K562 (cell line): ENCODE results near the gene CRABP1. TPM values are rescaled to one million over a fixed set of nuclear protein-coding genes. Genes with fewer than 3 reads are reported as not detected.

Experiments used
- ATAC-seq: fragments of 200-7000 bp; cut with Tn5 transposase; 3 replicates; pipeline ENCODE4 v1.9.1; 2020; ENCODE audit warnings: moderate library complexity
- BruUV-seq: library from RNA; stranded (reverse); fragments of 400-500 nt; replicated peaks from 2 replicates; lab custom pipeline; 2021; lab: Mats Ljungman, UMichigan
- CTCF ChIA-PET: fragments of 300-600 bp; formaldehyde crosslinking; extraction: SDS; loops from one replicate; lab custom pipeline; 2021; ENCODE audit warnings: low intra/inter-chr PET ratio; lab: Yijun Ruan, JAX
- POLR2A ChIA-PET: fragments of 300-600, 350-650 bp; sonication (Branson Sonifier 250); formaldehyde crosslinking; extraction: SDS; loops from one replicate; lab custom pipeline; 2021; ENCODE audit warnings: antibody characterized with exemption, inconsistent platforms; lab: Yijun Ruan, JAX
- DNase-seq, 4 experiments: peaks; one replicate each; pipeline versions ENCODE4 v3.0.0 to v3.0.0-alpha.2; 2011 to 2018; ENCODE audit warnings: low spot score in 3 of 4, mixed read lengths in 3 of 4; ENCODE audit errors: extremely low read depth in 1 of 4
- FAIRE-seq: peaks from 2 replicates; lab custom pipeline; 2011; peaks lifted over from hg19 to GRCh38; lab: Jason Lieb, UNC
- H2AFZ ChIP-seq: 2 replicates; pipeline ENCODE4 v1.6.0; 2011; ENCODE audit warnings: low read depth, low read length, control low read depth, inconsistent platforms
- H3K27ac ChIP-seq: fragments of 200-600 bp; 3 replicates; pipeline ENCODE4 v1.8.0; 2011; ENCODE audit warnings: low read depth, mild to moderate bottlenecking, control low read depth, inconsistent platforms, low read length, moderate library complexity, mixed read lengths; ENCODE audit errors: extremely low read depth
- H3K27me3 ChIP-seq, 2 experiments: fragments of 300-600 bp in 1 of 2; 2 replicates in 1 of 2; 3 replicates in 1 of 2; pipeline versions ENCODE4 v1.6.0 to v1.8.0; 2011; ENCODE audit warnings: inconsistent platforms in 2 of 2, low read length in 2 of 2, mild to moderate bottlenecking in 1 of 2, mixed read lengths in 1 of 2, moderate library complexity in 1 of 2; ENCODE audit not compliant: control insufficient read depth in 2 of 2, insufficient read depth in 2 of 2
- H3K36me3 ChIP-seq: fragments of 300-600 bp; 3 replicates; pipeline ENCODE4 v1.8.0; 2011; ENCODE audit warnings: mild to moderate bottlenecking, low read length, inconsistent platforms; ENCODE audit not compliant: control insufficient read depth, insufficient read depth
- H3K4me1 ChIP-seq, 2 experiments: fragments of 200-600 bp in 1 of 2; replicated peaks in 1 of 2; 2 replicates in 1 of 2; 3 replicates in 1 of 2; pipeline versions ENCODE4 v1.5.1 to v1.8.0; 2011; ENCODE audit warnings: inconsistent platforms in 2 of 2, low read length in 2 of 2, mild to moderate bottlenecking in 1 of 2, mixed read lengths in 1 of 2, moderate library complexity in 1 of 2; ENCODE audit not compliant: control insufficient read depth in 2 of 2, insufficient read depth in 2 of 2
- H3K4me2 ChIP-seq: 2 replicates; pipeline ENCODE4 v1.6.1; 2011; ENCODE audit warnings: low read length, control low read depth, inconsistent platforms, mixed read lengths; ENCODE audit not compliant: insufficient read depth
- H3K4me3 ChIP-seq: fragments of 200-600 bp; sonication (generic), shearing (Covaris generic); 2 replicates; pipeline ENCODE4 v1.5.1; 2016; ENCODE audit warnings: control low read depth, inconsistent platforms
- H3K79me2 ChIP-seq: fragments of 200-600 bp; 3 replicates; pipeline ENCODE4 v1.8.0; 2011; ENCODE audit warnings: low read length, inconsistent platforms; ENCODE audit not compliant: control insufficient read depth, insufficient read depth
- H3K9ac ChIP-seq, 2 experiments: 2 replicates each; pipeline versions ENCODE4 v1.6.0 to v1.6.1; 2011; ENCODE audit warnings: low read depth in 2 of 2, low read length in 2 of 2, control low read depth in 1 of 2, inconsistent platforms in 1 of 2, mild to moderate bottlenecking in 1 of 2, mixed read lengths in 1 of 2; ENCODE audit not compliant: insufficient read depth in 1 of 2
- H3K9me1 ChIP-seq: one replicate; pipeline ENCODE4 v1.6.0; 2011; ENCODE audit warnings: inconsistent platforms, mild to moderate bottlenecking, low read length, moderate library complexity; ENCODE audit not compliant: control insufficient read depth, insufficient read depth
- H3K9me3 ChIP-seq: replicated peaks from 2 replicates; pipeline ENCODE4 v1.5.1; 2011; ENCODE audit warnings: low read depth, low read length, inconsistent platforms; ENCODE audit not compliant: control insufficient read depth, insufficient read depth
- H4K20me1 ChIP-seq: replicated peaks from 2 replicates; pipeline ENCODE4 v1.6.1; 2011; ENCODE audit warnings: low read length, inconsistent platforms, mixed read lengths; ENCODE audit not compliant: control insufficient read depth, insufficient read depth
- ESRRA ChIP-seq: fragments of 450-650 bp; IDR thresholded peaks from 2 replicates; pipeline ENCODE4 v1.6.1; 2014; ENCODE audit warnings: low read depth, mild to moderate bottlenecking, moderate library complexity, borderline replicate concordance
- ESRRB ChIP-seq: fragments of 250-450 bp; sonication (Bioruptor Pico); IDR thresholded peaks from 2 replicates; pipeline ENCODE4 v1.5.0; 2020; ENCODE audit warnings: mild to moderate bottlenecking, moderate library complexity, borderline replicate concordance
- FOXJ3 ChIP-seq: sonication (generic); formaldehyde crosslinking; IDR thresholded peaks from 2 replicates; pipeline ENCODE4 v1.4.0; 2020; ENCODE audit warnings: mild to moderate bottlenecking, missing genetic modification reagents
- NFYB ChIP-seq: IDR thresholded peaks from 2 replicates; pipeline ENCODE4 v1.6.1; 2011; ENCODE audit warnings: mild to moderate bottlenecking, moderate library complexity; ENCODE audit not compliant: insufficient read length; ENCODE audit errors: extremely low read depth
- SREBF1 ChIP-seq: fragments of 150-350 bp; IDR thresholded peaks from 2 replicates; pipeline ENCODE4 v1.6.1; 2014; ENCODE audit warnings: antibody characterized with exemption, low read depth, low read length, borderline replicate concordance
- ZKSCAN3 ChIP-seq: fragments of 250-450 bp; sonication (Bioruptor Pico); IDR thresholded peaks from 2 replicates; pipeline ENCODE4 v1.4.0; 2020
- ZNF384 ChIP-seq: IDR thresholded peaks from 2 replicates; pipeline ENCODE4 v1.6.1; 2012; ENCODE audit warnings: low read depth, low read length, improper control_type of control experiment
- WGBS: fragments of 100-300 bp; shearing (Covaris generic); methylation state at CpG from one replicate; pipeline ENCODE4 v1.1.6; 2016; ENCODE audit warnings: low coverage, mixed read lengths; ENCODE audit not compliant: insufficient coverage; ENCODE audit errors: missing lambda C conversion rate; 5-methylcytosine and 5-hydroxymethylcytosine counted together
- in situ Hi-C: fragments of 300-500 bp; cut with MboI; formaldehyde crosslinking; loops from 4 replicates; pipeline ENCODE4 v1.15.0; 2018; ENCODE audit warnings: inconsistent platforms, mixed read lengths
- intact Hi-C: fragments of 100-400 bp; cut with micrococcal nuclease; formaldehyde crosslinking; loops from 2 replicates; pipeline ENCODE4 v1.14.2; 2022
- polyA plus RNA-seq, 8 experiments: library from polyadenylated mRNA; depleted of rRNA in 4 of 8; stranded (reverse) in 5 of 8; unstranded in 3 of 8; fragments of >200 nt; fragmentation: Nextera tagmentation in 2 of 8; fragmentation: Illumina TruSeq in 1 of 8; extraction: Ambion mirVana in 2 of 8; extraction: Trizol in 1 of 8; gene quantifications; 2 replicates each; pipeline versions ENCODE4 v1.2.1 to v1.2.3, GENCODE V29; 2011 to 2014; ENCODE audit warnings: inconsistent platforms in 1 of 8, missing spikeins in 1 of 8
- total RNA-seq, 7 experiments: library from RNA; depleted of rRNA in 6 of 7; stranded (reverse); fragments of >200 nt in 6 of 7; fragmentation: Illumina TruSeq in 2 of 7; extraction: Trizol in 2 of 7; gene quantifications; 2 replicates each; pipeline versions ENCODE4 v1.2.1 to v1.2.3, GENCODE V29; 2011 to 2021; ENCODE audit warnings: low replicate concordance in 1 of 7
- TF ChIP-seq, protein P1 (sequence below): IDR thresholded peaks from 2 replicates; pipeline ENCODE4 v1.6.1; 2011; ENCODE audit not compliant: insufficient read length; ENCODE audit errors: extremely low read depth

The CRABP1 gene
- total and polyA plus RNA-seq, 9 of the 15 experiments (the other 6 are each of a cell fraction or from before 2014, with no cell fraction given): 0.60 TPM; not detected in 8

DNA sequence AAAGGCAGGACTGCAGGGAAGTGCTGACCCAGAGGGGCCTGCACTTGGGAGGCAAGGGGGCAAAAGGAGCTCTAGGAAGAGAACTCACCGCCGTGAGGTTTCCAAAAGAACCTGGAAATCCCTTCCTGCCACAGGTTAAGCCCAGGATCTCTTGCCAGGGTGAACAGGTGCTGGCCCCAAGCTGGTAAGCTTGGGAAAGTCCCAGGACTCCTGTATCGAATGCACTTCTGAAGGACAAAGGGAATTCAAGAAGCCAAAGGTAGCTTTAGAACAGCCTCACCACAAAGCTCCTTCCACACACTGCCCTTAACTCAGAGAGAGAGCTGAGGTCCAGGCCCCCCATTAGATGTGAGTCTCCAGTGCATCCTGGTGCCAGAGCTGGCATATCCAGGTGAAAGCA lies 28.9 kb upstream of the CRABP1 start:
- FAIRE-seq: no peak
- Histone ChIP-seq H4K20me1 (no peaks in the 10 kb centered on the region), H2AFZ (no peak overlapping the region), H3K9ac (no peak overlapping the region), H3K27ac (no peak overlapping the region), H3K9me1 (peaks cover under 1% of the 10 kb centered on the region), H3K36me3 (no peaks in the 10 kb centered on the region), H3K9me3 (no peaks in the 10 kb centered on the region), H3K27me3 (no peaks in the 10 kb centered on the region), H3K4me2 (no peak overlapping the region), H3K4me3 (no peak overlapping the region), H3K79me2 (no peaks in the 10 kb centered on the region), H3K4me1 (peaks cover 18 to 22% of the 10 kb centered on the region in 2 experiments; a peak in 4 of 5 replicates)
- in situ Hi-C loops: loop anchor here (5.0 to 10.0 kb wide), 3 partner anchors 106 to 404 kb away; no protein-coding TSS in a partner anchor
- POLR2A ChIA-PET: interaction anchor here (0.6 to 2.3 kb wide), 6 partner anchors 8 to 111 kb away, joined by 3 to 12 read pairs (median 4); partner anchors contain the start of gene SKIC8
- WGBS: 27% methylated on average over 3 of the region's 3 CpGs
- BruUV-seq: no TSS peak
- no peak for ATAC-seq
- TF ChIP-seq ZNF384 (no peak), ZKSCAN3 (no peak), ESRRB (CRISPR knock-in tag) (no peak), SREBF1 (no peak), ESRRA (no peak), NFYB (no peak), FOXJ3 (CRISPR knock-in tag) (no peak)
- TF ChIP-seq, protein P1, sequence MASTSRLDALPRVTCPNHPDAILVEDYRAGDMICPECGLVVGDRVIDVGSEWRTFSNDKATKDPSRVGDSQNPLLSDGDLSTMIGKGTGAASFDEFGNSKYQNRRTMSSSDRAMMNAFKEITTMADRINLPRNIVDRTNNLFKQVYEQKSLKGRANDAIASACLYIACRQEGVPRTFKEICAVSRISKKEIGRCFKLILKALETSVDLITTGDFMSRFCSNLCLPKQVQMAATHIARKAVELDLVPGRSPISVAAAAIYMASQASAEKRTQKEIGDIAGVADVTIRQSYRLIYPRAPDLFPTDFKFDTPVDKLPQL: no peak
- CTCF ChIA-PET: no interaction called here
- no peak for DNase-seq
- intact Hi-C loops: no loop called here
